Central memory CD4-positive, alpha-beta T cell (primary cell): ENCODE data around the gene TARM1.
"Not testable (repeated sequence)": the region's sequence is repeated elsewhere in the genome, so short reads cannot be mapped to it uniquely, and the experiment has no call there.

ENCODE experiments used
- DNase-seq: peaks from one replicate; pipeline ENCODE4 v3.0.0; 2022

TARM1 gene

DNA sequence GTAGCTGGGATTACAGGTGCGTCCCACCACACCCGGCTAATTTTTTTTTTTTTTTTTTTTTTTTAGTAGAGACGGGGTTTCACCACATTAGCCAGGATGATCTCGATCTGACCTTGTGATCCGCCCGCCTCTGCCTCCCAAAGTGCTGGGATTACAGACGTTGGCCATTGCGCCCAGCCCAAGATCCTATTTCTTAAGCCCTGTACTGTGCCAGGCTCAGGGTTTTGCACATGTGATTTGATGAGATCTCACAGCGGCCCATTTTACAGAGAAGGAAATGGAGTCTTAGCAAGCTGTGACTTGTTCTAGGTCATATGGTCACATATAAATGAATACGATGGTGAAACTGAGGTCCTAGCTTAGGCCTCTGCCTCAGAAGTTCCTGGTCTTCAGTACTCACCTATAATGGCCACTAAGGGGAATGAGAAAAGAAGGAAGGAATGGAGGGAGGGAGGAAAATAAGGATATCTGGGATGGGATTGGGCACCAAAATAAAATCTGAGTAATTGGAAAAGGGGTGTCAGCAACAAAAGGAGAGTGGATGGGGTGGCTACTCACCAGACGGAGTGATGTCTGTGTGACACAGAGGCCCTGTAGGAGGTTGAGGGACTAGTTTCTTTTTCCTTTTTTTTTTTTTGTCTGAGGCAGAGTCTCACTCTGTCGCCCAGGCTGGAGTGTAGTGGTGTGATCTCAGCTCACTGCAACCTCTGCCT lies 18.2 kb upstream of the TARM1 start:
- no peak for DNase-seq

- DNase-seq = peak; percentile 31
These were observed 15.5 kb upstream of the TARM1 start for GRCh38 chr19:54096617-54097106.

DNA sequence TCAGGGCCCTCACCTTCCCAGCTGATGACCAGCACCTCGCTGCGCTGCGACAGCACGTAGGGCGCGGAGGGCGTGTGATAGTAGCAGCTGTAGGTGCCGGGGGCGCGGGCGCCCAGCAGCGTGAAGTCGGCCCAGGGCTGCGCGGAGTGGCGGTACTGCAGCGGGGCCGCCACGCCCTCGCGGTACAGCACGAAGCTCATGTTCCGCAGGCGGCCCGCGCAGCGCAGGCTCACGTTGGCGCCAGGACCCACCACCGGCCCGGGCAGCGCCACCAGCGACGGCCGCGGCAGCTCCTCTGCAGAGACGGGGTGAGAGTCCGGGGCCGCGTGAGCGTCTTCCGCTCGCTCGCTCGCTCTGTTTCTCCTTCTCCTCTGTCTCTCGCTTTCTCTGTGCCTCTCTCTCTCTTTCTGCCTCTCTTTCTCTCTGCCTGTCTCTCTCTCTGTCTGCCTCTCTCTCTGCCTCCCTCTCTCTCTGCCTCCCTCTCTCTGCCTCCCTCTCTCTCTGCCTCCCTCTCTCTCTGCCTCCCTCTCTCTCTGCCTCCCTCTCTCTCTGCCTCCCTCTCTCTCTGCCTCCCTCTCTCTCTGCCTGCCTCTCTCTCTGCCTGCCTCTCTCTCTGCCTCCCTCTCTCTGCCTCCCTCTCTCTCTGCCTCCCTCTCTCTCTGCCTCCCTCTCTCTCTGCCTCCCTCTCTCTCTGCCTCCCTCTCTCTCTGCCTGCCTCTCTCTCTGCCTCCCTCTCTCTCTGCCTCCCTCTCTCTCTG lies 14.9 kb upstream of the TARM1 start:
- peak; percentile 44 for DNase-seq

DNA sequence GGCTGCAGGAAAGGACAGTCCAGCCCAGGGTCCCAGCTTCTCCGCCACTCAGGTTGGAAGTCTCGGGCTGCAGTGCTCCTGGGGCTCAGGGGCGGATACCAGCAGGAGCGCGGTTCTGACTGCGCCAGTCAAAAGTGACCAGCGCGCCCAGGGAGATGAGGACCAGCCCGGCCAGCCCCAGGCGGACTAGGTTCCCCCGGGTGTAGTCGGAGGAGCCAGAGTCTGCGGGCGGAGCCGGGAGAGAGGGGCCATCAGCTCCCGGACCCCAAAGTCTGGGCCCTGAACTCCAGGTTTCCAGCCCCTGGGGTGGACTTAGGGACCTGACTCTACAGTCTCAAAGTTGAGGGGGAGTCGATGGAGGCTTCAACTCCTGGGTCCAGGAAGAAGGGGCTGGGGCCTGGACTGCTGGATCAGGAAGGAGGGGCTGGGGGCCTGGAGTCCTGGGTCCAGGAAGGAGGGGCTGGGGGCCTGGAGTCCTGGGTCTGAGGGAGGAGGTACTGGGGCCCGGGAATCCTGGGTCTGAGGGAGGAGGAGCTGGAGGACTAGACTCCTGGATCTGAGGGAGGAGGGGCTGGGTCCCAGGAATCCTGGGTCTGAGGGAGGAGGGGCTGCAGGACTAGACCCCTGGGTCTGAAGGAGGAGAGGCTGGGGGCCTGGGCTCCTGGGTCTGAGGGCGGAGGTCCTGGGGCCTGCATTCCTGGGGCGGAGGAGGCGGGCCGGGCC lies 14.1 kb upstream of the TARM1 start:
- no peak for DNase-seq

GRCh38 chr19:54094426-54095000 lies 13.3 kb upstream of the TARM1 start:
- no peak for DNase-seq

- DNase-seq = no peak
These were observed 3.2 kb upstream of the TARM1 start for GRCh38 chr19:54084410-54084809.

- no peak for DNase-seq
These were observed 3.8 kb downstream of the TARM1 start for GRCh38 chr19:54077334-54077733.

DNA sequence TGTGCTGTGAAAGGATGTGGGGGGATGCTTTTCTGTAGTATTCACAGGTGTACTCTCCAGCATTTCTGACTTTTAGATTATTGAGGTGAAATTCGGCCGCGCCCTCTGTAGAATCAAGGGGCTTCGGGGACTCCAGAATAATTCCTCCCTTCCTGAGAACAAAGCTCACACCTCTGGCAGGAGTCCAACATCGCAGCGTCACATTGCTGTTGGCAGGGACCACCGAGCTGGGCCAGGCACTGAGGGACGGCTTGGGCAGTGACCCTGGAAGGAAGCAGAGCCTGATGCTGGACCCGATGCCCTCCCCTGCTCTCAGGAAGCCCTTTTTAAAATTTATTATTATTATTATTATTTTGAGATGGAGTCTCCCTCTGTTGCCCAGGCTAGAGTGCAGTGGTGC lies 6.3 kb downstream of the TARM1 start:
- DNase-seq = no peak

DNA sequence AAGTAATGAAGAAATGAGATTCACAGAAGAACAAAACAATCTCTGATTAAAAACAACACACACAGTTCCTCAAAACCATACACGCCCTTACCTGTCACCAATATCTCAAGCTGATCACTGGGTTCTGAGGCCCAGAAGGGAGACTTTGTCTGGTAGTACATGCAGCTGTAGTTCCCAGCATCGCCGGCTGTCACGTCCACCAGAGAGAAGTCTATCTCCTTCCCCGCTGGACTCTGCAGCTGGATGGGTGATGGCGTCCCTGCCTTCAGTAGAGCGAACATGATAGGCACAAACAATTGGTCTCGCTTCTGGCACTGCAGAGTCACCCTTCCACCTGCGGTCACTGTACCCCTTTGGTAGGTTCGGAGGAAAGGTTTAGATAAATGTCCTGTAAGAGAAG lies 7.3 kb downstream of the TARM1 start:
- no peak for DNase-seq

- DNase-seq = no peak
These were observed 11.7 kb downstream of the TARM1 start for GRCh38 chr19:54069470-54069869.

DNA sequence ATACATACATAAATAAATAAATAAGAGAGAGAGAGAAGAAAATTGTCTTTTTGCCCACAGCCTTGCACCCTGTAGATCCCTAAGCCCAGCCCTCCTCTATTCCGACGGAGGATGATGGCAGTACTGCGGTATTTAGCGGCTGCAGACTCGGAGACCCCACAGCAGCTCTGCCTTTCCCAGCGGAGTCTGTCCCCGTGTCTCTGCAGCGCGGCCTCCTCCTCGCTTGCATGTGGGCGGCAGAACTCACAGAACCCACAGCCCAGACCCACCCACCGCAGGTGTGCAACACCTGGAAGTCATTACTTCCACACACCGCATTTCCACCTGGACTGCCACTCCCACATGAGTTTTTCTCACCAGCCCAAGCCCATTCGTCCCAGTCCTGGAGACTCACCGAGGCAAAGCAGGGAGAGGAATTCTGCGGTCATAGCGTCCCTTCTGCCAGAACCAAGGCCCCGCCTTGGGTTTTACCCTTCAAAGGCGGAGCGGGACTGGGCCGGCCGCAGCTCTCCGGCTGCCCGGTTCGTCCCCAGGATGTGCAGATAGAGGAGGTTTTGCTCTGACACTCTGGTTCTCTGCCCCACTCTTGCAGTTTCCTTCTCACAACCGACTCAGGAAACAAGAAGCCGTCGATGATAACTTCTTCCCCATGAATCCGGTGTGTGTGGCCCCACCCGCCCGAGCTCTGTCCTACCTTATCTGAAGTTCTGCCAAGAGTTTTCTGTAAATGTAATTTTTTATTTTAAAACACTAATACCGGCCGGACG lies 17.6 kb downstream of the TARM1 start, which contains the start of gene VSTM1:
VSTM1 (minus strand) TSS at position 548 of the 767 bp plus-strand sequence; CDS start at position 428, 120 bp downstream.
- no peak for DNase-seq

- no peak for DNase-seq
These were observed 18.5 kb downstream of the TARM1 start for GRCh38 chr19:54062643-54063042.

DNA sequence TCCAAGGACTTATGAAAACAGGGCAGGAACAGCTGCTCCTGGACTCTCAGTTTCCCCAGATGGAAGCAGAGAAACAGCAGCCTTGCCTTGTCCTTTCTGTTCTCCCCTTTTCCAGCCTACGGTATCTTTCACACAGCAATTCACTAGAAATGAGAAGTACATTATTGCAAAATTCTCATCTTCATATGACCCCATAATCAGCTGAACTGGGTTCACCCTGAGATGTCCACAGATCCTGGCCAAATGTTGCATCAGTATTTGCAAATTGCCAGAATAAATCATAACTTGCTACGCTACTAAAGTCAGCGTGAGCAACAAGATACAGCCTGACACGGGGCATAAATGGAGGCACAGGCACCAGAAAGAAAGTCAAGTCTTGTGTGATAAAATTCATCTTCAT lies 33.5 kb downstream of the TARM1 start:
- DNase-seq = no peak

DNA sequence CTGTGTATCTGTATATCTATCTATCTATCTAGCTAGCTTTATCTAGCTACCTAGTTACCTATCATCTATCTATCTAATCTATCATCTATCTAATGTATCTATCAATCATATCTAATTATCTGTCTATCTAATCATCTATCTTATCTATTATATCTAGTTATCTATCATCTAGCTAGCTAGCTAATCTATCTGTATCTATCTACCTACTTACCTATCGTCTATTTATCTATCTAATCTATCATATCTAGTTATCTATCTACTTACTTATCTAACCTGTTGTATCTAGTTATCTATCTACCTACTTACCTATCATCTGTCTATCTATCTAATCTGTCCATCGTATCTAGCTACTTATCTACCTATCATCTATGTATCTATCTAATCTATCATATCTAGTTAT lies 35.4 kb downstream of the TARM1 start:
- DNase-seq = no peak

- DNase-seq = no peak
These were observed 38.2 kb downstream of the TARM1 start for GRCh38 chr19:54042989-54043388.

GRCh38 chr19:54041969-54042606 lies 39.1 kb downstream of the TARM1 start:
- no peak for DNase-seq

- no peak for DNase-seq
These were observed 41.2 kb downstream of the TARM1 start for GRCh38 chr19:54040003-54040402.

DNA sequence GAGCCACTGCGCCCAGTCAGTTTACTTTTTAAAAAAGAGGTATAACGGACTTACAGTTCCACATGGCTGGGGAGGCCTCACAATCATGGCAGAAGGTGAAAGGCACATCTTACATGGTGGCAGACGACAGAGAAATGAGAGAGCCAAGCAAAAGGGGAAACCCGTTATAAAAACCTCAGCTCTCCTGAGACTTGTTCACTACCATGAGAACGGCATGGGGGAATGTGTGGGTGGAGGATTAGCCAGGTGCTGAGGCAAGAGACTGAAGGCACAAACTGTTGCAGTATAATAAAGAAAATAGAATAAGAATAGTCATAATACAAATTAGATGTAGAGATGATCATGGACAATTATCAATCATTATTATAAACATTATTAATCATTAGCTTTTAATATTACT lies 44.6 kb downstream of the TARM1 start:
- DNase-seq = not testable (repeated sequence)

- no peak for DNase-seq
These were observed 45.7 kb downstream of the TARM1 start for GRCh38 chr19:54035215-54036178.

DNA sequence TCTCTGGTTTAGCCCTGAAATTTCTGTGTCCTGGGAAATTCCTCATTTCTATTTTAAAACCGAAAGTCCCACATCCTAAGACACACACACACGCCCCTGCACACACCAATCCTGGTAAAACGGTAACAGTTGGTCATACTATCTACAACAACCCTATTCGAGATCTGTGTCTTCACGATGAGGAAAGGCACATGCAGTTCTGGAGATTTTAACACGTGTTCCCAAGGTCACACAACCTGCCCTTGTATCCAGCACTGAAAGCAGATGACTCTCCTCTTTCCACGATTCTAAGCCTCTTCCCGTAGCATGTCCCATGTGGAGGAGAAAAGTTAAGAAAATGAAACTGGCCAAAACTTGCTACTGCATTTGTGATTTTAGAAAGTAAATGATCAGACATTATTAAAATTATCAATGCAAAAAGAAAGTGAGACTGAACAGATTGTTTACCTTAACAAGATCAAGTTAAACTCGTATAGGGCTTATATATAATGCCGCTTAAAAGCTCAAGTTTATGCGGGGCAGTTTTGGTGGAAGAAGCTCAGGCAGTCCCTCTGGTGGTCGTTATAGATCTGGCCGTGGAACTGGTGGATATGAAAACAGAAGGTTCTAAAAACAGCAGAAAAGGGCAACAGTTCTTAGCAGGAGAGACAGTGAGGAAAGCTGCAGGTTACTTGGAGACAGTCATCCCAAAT lies 50.1 kb downstream of the TARM1 start:
- DNase-seq = no peak
